Stomach smooth muscle (tissue), 2 donors: ENCODE results near the gene VCY1B.
"Not testable (repeated sequence)": the region's sequence is repeated elsewhere in the genome, so short reads cannot be mapped to it uniquely, and the experiment has no call there.

Experiments used
- H3K27ac ChIP-seq: one replicate; pipeline ENCODE4 v1.7.0; 2013; ENCODE audit warnings: mild to moderate bottlenecking, low read length, inconsistent platforms
- H3K27me3 ChIP-seq, 2 donors: one replicate each; pipeline ENCODE4 v1.7.0; 2013; ENCODE audit warnings: low read length in 2 of 2; ENCODE audit not compliant: insufficient read depth in 2 of 2, control insufficient read depth in 1 of 2
- H3K36me3 ChIP-seq, 2 donors: one replicate each; pipeline ENCODE4 v1.7.0; 2013; ENCODE audit warnings: low read length in 2 of 2; ENCODE audit not compliant: control insufficient read depth in 2 of 2, insufficient read depth in 2 of 2
- H3K4me1 ChIP-seq: one replicate; pipeline ENCODE4 v1.7.0; 2013; ENCODE audit warnings: low read length; ENCODE audit not compliant: control insufficient read depth, insufficient read depth
- H3K4me3 ChIP-seq, 2 donors: one replicate each; pipeline ENCODE4 v1.7.0; 2013; ENCODE audit warnings: low read length in 2 of 2
- H3K9ac ChIP-seq, 2 donors: one replicate each; pipeline ENCODE4 v1.7.0; 2013; ENCODE audit warnings: low read length in 2 of 2, mild to moderate bottlenecking in 1 of 2
- H3K9me3 ChIP-seq, 2 donors: one replicate each; pipeline ENCODE4 v1.7.0; 2013; ENCODE audit warnings: low read length in 2 of 2; ENCODE audit not compliant: control insufficient read depth in 2 of 2
- donor health status: healthy.
- donor health status: Pancreatic carcinoma.

VCY1B gene

DNA sequence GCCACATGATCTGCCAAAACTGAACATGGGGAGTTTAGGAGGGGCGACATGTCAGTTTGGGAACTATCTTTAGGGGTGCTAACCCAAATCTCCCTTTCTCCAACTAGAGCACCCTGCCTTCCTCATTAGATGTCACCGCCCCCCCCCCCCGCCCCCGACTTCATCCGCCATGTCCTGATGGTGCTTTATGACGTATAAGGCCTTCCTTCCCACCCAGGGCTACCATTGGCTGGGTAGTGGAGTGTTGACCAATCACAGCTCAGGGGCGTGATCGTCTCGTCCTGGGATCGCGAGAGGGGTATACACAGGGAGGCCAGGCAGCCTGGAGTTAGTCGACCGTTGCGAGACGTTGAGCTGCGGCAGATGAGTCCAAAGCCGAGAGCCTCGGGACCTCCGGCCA is at the start of gene VCY1B:
TSS of gene VCY1B (plus strand) at position 301 of the 400 bp plus-strand sequence. CDS start at position 364, 63 bp downstream.
- not testable (repeated sequence) for H3K4me1 ChIP-seq, H3K9ac ChIP-seq, H3K9me3 ChIP-seq, H3K36me3 ChIP-seq, H3K27me3 ChIP-seq, H3K27ac ChIP-seq, H3K4me3 ChIP-seq

DNA sequence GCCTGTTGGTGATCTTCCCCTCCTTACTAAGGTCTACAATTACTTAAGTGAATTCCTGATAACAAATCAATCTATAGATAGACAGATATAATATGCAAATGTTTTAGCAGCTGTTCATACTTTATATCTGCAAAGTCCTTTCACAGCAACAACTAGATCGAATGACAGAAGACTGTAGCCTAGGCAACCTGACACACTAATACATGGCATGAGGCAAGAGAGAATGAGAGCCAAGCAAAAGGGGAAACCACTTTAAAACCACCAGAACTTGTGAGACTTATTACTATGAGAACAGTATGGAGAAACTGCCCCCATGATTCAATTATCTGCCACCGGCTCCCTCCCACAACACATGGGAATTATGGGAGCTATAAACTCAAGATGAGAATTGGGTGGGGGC is 44.1 kb upstream of the VCY1B start:
- not testable (repeated sequence) for H3K36me3 ChIP-seq, H3K4me1 ChIP-seq, H3K27ac ChIP-seq, H3K9ac ChIP-seq, H3K9me3 ChIP-seq, H3K27me3 ChIP-seq, H3K4me3 ChIP-seq

DNA sequence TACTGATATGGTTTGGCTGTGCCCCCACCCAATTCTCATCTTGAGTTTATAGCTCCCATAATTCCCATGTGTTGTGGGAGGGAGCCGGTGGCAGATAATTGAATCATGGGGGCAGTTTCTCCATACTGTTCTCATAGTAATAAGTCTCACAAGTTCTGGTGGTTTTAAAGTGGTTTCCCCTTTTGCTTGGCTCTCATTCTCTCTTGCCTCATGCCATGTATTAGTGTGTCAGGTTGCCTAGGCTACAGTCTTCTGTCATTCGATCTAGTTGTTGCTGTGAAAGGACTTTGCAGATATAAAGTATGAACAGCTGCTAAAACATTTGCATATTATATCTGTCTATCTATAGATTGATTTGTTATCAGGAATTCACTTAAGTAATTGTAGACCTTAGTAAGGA is 25.6 kb upstream of the VCY1B start:
- H3K9me3 ChIP-seq, H3K9ac ChIP-seq, H3K4me1 ChIP-seq, H3K4me3 ChIP-seq, H3K27me3 ChIP-seq, H3K36me3 ChIP-seq, H3K27ac ChIP-seq: not testable (repeated sequence)

DNA sequence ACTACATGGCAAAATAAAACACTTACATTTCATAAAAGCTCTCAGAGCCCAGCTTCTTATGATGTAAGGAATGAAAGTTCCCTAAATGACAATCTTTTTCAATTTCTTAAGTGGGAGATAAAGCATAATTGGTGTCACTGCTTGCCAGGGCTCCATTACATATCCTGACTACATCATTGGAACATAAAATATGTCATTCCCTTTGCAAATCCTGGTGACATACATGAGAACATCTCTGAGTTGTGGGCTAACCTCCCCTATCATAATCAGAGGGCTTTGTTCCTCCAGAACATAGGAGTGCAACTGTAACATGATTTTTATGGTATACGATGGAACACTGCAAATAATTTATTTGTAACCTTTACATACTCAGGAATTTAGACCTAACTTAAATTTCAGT is 29.9 kb downstream of the VCY1B start:
- no peaks in the 10 kb centered on the region for H3K9me3 ChIP-seq
- H3K36me3 ChIP-seq: no peaks in the 10 kb centered on the region
- H3K4me1 ChIP-seq: no peaks in the 10 kb centered on the region
- H3K27me3 ChIP-seq: no peaks in the 10 kb centered on the region
- no peak overlapping the region for H3K4me3 ChIP-seq
- no peak overlapping the region for H3K27ac ChIP-seq
- H3K9ac ChIP-seq: no peak overlapping the region
